GM12878 (cell line): ENCODE results near the gene STK17A. TPM values are rescaled to one million over a fixed set of nuclear protein-coding genes. Genes with fewer than 3 reads are reported as not detected.

Experiments used
- ASH2L ChIP-seq: fragments of 300-600, 200-600 bp; sonication (generic); IDR thresholded peaks from 2 replicates; pipeline ENCODE4 v1.6.1; 2017; ENCODE audit warnings: low read depth, mild to moderate bottlenecking, borderline replicate concordance
- ATF7 ChIP-seq: fragments of 450-650 bp; IDR thresholded peaks from 2 replicates; pipeline ENCODE4 v1.6.1; 2016; ENCODE audit warnings: low read depth, mild to moderate bottlenecking
- BACH1 ChIP-seq: fragments of 450-650 bp; IDR thresholded peaks from 2 replicates; pipeline ENCODE4 v1.6.1; 2017; ENCODE audit warnings: mild to moderate bottlenecking, borderline replicate concordance
- CBX3 ChIP-seq: fragments of 200-600 bp; sonication (generic); IDR thresholded peaks from 2 replicates; pipeline ENCODE4 v1.6.1; 2016; ENCODE audit warnings: low read depth, borderline replicate concordance
- IRF3 ChIP-seq: fragments of 450-650 bp; IDR thresholded peaks from 2 replicates; pipeline ENCODE4 v1.6.1; 2014; ENCODE audit warnings: mild to moderate bottlenecking
- IRF4 ChIP-seq: IDR thresholded peaks from 2 replicates; pipeline ENCODE4 v1.6.1; 2011; ENCODE audit warnings: low read depth, low read length
- JUNB ChIP-seq: IDR thresholded peaks from 2 replicates; pipeline ENCODE4 v1.6.1; 2016; ENCODE audit warnings: antibody characterized with exemption, mild to moderate bottlenecking
- MEF2A ChIP-seq: IDR thresholded peaks from 2 replicates; pipeline ENCODE4 v1.6.1; 2011; ENCODE audit warnings: low read depth, mild to moderate bottlenecking, low read length, moderate library complexity; ENCODE audit not compliant: insufficient read depth
- MXI1 ChIP-seq: fragments of 150-350 bp; IDR thresholded peaks from 2 replicates; pipeline ENCODE4 v1.6.1; 2011; ENCODE audit warnings: low read depth, mild to moderate bottlenecking, inconsistent platforms, low read length, improper control_type of control experiment
- PAX5 ChIP-seq: IDR thresholded peaks from 2 replicates; pipeline ENCODE4 v1.6.1; 2011; ENCODE audit warnings: low read depth, low read length, borderline replicate concordance
- PAX8 ChIP-seq: fragments of 450-650 bp; IDR thresholded peaks from 2 replicates; pipeline ENCODE4 v1.6.1; 2017; ENCODE audit warnings: mild to moderate bottlenecking, moderate library complexity
- RELA ChIP-seq: fragments of 450-650 bp; IDR thresholded peaks from 2 replicates; pipeline ENCODE4 v1.8.0; 2014; ENCODE audit warnings: borderline replicate concordance; ENCODE audit not compliant: partially characterized antibody
- RFX5 ChIP-seq: IDR thresholded peaks from 2 replicates; pipeline ENCODE4 v1.6.1; 2011; ENCODE audit warnings: low read depth, low read length, improper control_type of control experiment
- SMAD5 ChIP-seq: IDR thresholded peaks from 2 replicates; pipeline ENCODE4 v1.6.1; 2016; ENCODE audit warnings: antibody characterized with exemption, low read depth
- SP1 ChIP-seq: IDR thresholded peaks from one replicate; pipeline ENCODE4 v1.6.1; 2011; ENCODE audit warnings: low read depth, low read length
- SUZ12 ChIP-seq: fragments of 200-600 bp; sonication (generic); IDR thresholded peaks from one replicate; pipeline ENCODE4 v1.6.1; 2018; ENCODE audit warnings: antibody characterized with exemption, mild to moderate bottlenecking; ENCODE audit not compliant: unreplicated experiment
- TAF1 ChIP-seq: IDR thresholded peaks from 2 replicates; pipeline ENCODE4 v1.6.1; 2011; ENCODE audit warnings: mild to moderate bottlenecking, low read depth, low read length, borderline replicate concordance
- ZBED1 ChIP-seq: IDR thresholded peaks from 2 replicates; pipeline ENCODE4 v1.6.1; 2016; ENCODE audit warnings: borderline replicate concordance
- ZNF217 ChIP-seq: fragments of 450-650 bp; IDR thresholded peaks from 2 replicates; pipeline ENCODE4 v1.6.1; 2017; ENCODE audit warnings: antibody characterized with exemption, mild to moderate bottlenecking
- ZNF24 ChIP-seq: fragments of 450-650 bp; IDR thresholded peaks from 2 replicates; pipeline ENCODE4 v1.6.1; 2017; ENCODE audit warnings: antibody characterized with exemption, mild to moderate bottlenecking
- ZNF687 ChIP-seq: fragments of 450-650 bp; IDR thresholded peaks from 2 replicates; pipeline ENCODE4 v1.6.1; 2017; ENCODE audit warnings: mild to moderate bottlenecking, moderate library complexity
- polyA plus RNA-seq, 11 experiments: library from polyadenylated mRNA; depleted of rRNA in 4 of 11; unstranded in 6 of 11; stranded (reverse) in 5 of 11; fragments of >200 nt; fragmentation: Nextera tagmentation in 4 of 11; fragmentation: Illumina TruSeq in 1 of 11; extraction: Ambion mirVana in 4 of 11; extraction: Trizol in 1 of 11; gene quantifications; 1 replicate in 1 of 11; 2 replicates in 10 of 11; pipeline versions ENCODE4 v1.2.1 to v1.2.3, GENCODE V29; 2011 to 2016; ENCODE audit warnings: inconsistent platforms in 2 of 11, missing spikeins in 2 of 11, low read depth in 1 of 11
- total RNA-seq, 4 experiments: library from RNA; depleted of rRNA in 3 of 4; stranded (reverse); fragments of >200 nt in 3 of 4; fragmentation: Illumina TruSeq in 1 of 4; extraction: Trizol in 1 of 4; gene quantifications; 2 replicates each; pipeline versions ENCODE4 v1.2.1 to v1.2.3, GENCODE V29; 2013 to 2021
- TF ChIP-seq, protein P1 (sequence below): fragments of 450-650 bp; IDR thresholded peaks from 2 replicates; pipeline ENCODE4 v1.6.1; 2016; ENCODE audit warnings: mild to moderate bottlenecking
- TF ChIP-seq, protein P2 (sequence below): fragments of 150-350 bp; IDR thresholded peaks from 2 replicates; pipeline ENCODE4 v1.6.1; 2014; ENCODE audit warnings: mild to moderate bottlenecking, low read depth, low read length
- TF ChIP-seq, protein P3 (sequence below): IDR thresholded peaks from 2 replicates; pipeline ENCODE4 v1.6.1; 2011; ENCODE audit warnings: borderline replicate concordance, low read depth, mild to moderate bottlenecking, moderate library complexity, mixed read lengths, low read length; ENCODE audit not compliant: insufficient read depth; ENCODE audit errors: extremely low read length

STK17A gene
- total and polyA plus RNA-seq, 10 of the 15 experiments (the other 5 are each of a cell fraction or from before 2014, with no cell fraction given) = 18.5 to 91.6 (median 70.8) TPM

DNA sequence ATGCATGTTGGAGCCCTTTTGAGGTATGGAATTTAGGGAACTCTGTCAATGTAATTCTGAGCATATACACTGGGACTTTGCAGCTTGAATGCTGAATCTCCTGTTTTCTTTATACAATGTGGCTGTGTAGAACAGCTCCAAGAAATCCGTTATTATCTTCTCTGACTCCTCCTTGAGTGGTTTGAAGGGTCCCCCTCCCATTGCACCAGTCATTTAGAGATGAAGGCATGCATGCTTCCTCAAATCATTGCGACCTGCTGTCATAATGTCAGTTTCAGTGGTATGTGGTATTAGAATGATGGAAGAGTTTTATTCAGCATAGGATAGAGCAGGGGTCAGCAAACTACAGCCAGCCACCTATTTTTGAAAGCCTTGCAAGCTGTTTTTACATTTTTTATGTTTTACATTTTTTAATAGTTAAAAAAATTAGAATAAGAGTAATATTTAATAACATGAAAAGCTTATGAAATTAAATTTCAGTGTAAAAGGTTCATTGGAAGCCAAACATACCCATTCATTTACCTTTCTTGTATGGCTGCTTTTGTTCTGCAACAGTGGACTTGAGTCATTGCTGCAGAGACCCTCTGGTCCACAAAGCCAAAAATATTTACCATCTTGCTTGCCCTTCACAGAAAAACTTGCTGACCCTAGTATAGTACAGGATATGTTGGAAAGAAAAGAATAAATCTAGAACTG is 8.1 kb downstream of the STK17A start (continued):
- TF ChIP-seq JUNB = peak; percentile 100
- no peak for TF ChIP-seq TAF1
- peak; percentile 97 for TF ChIP-seq PAX5
- TF ChIP-seq, protein P1, sequence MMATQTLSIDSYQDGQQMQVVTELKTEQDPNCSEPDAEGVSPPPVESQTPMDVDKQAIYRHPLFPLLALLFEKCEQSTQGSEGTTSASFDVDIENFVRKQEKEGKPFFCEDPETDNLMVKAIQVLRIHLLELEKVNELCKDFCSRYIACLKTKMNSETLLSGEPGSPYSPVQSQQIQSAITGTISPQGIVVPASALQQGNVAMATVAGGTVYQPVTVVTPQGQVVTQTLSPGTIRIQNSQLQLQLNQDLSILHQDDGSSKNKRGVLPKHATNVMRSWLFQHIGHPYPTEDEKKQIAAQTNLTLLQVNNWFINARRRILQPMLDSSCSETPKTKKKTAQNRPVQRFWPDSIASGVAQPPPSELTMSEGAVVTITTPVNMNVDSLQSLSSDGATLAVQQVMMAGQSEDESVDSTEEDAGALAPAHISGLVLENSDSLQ = peak; percentile 74
- no peak for TF ChIP-seq ASH2L
- TF ChIP-seq MXI1 = peak; percentile 64; the same call in 1 of the 2 replicates
- TF ChIP-seq RELA = no peak
- peak; percentile 82 for TF ChIP-seq ATF7
- no peak for TF ChIP-seq ZNF687
- no peak for TF ChIP-seq CBX3
- TF ChIP-seq ZNF217 = peak; percentile 60; the same call in 1 of the 2 replicates
- TF ChIP-seq SP1 = peak; percentile 58
- TF ChIP-seq SMAD5 = no peak
- no peak for TF ChIP-seq PAX8
- TF ChIP-seq SUZ12 = no peak
- TF ChIP-seq ZNF24 = peak; percentile 93
- TF ChIP-seq RFX5 = no peak
- no peak for TF ChIP-seq IRF3
- peak; percentile 79 for TF ChIP-seq MEF2A
- TF ChIP-seq, protein P2, sequence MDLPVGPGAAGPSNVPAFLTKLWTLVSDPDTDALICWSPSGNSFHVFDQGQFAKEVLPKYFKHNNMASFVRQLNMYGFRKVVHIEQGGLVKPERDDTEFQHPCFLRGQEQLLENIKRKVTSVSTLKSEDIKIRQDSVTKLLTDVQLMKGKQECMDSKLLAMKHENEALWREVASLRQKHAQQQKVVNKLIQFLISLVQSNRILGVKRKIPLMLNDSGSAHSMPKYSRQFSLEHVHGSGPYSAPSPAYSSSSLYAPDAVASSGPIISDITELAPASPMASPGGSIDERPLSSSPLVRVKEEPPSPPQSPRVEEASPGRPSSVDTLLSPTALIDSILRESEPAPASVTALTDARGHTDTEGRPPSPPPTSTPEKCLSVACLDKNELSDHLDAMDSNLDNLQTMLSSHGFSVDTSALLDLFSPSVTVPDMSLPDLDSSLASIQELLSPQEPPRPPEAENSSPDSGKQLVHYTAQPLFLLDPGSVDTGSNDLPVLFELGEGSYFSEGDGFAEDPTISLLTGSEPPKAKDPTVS = no peak
- peak; percentile 97 for TF ChIP-seq BACH1
- TF ChIP-seq ZBED1 = peak; percentile 95
- TF ChIP-seq, protein P3, sequence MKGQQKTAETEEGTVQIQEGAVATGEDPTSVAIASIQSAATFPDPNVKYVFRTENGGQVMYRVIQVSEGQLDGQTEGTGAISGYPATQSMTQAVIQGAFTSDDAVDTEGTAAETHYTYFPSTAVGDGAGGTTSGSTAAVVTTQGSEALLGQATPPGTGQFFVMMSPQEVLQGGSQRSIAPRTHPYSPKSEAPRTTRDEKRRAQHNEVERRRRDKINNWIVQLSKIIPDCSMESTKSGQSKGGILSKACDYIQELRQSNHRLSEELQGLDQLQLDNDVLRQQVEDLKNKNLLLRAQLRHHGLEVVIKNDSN = no peak
- TF ChIP-seq IRF4 = peak; percentile 100
